Smooth muscle cell (in vitro differentiated cells): ENCODE measurements around the gene GSC. TPM values are rescaled to one million over a fixed set of nuclear protein-coding genes. Genes with fewer than 3 reads are reported as not detected.

ENCODE experiments used
- DNase-seq: peaks from one replicate; lab custom pipeline; 2025; ENCODE audit not compliant: unreplicated experiment; lab: John Stamatoyannopoulos, UW
- H2AFZ ChIP-seq: fragments of 200-600 bp; sonication (generic); 2 replicates; pipeline ENCODE4 v1.6.0; 2016; ENCODE audit warnings: antibody characterized with exemption, low read depth, mild to moderate bottlenecking
- H3F3A ChIP-seq: fragments of 200-600 bp; sonication (generic); 2 replicates; pipeline ENCODE4 v1.6.0; 2017; ENCODE audit warnings: antibody characterized with exemption, low read depth
- H3K27ac ChIP-seq: fragments of 200-600 bp; sonication (generic); 2 replicates; pipeline ENCODE4 v1.5.1; 2016; ENCODE audit warnings: low read depth, mild to moderate bottlenecking
- H3K27me3 ChIP-seq: fragments of 200-600 bp; sonication (generic); 2 replicates; pipeline ENCODE4 v1.6.1; 2016; ENCODE audit warnings: low read depth, mild to moderate bottlenecking
- H3K36me3 ChIP-seq: fragments of 200-600 bp; sonication (generic); 2 replicates; pipeline ENCODE4 v1.5.1; 2016; ENCODE audit warnings: low read depth
- H3K4me1 ChIP-seq: fragments of 200-600 bp; sonication (generic); 2 replicates; pipeline ENCODE4 v1.5.1; 2016; ENCODE audit warnings: low read depth
- H3K4me2 ChIP-seq: fragments of 200-600 bp; sonication (generic); 2 replicates; pipeline ENCODE4 v1.6.0; 2016; ENCODE audit warnings: mild to moderate bottlenecking
- H3K4me3 ChIP-seq: fragments of 200-600 bp; sonication (generic); 2 replicates; pipeline ENCODE4 v1.5.1; 2016; ENCODE audit warnings: mild to moderate bottlenecking
- H3K79me2 ChIP-seq: fragments of 200-600 bp; sonication (generic); 2 replicates; pipeline ENCODE4 v1.6.0; 2016; ENCODE audit warnings: low read depth, mild to moderate bottlenecking
- H3K9ac ChIP-seq: fragments of 200-600 bp; sonication (generic); 2 replicates; pipeline ENCODE4 v1.6.0; 2016; ENCODE audit warnings: low read depth
- H3K9me3 ChIP-seq: fragments of 200-600 bp; sonication (generic); replicated peaks from 2 replicates; pipeline ENCODE4 v1.5.1; 2016; ENCODE audit warnings: low read depth
- H4K20me1 ChIP-seq: fragments of 200-600 bp; sonication (generic); 2 replicates; pipeline ENCODE4 v1.6.0; 2016; ENCODE audit warnings: low read depth
- WGBS: methylation state at CpG from one replicate; pipeline ENCODE4 v1.1.7; 2016; ENCODE audit warnings: low lambda C conversion rate; 5-methylcytosine and 5-hydroxymethylcytosine counted together
- polyA plus RNA-seq: library from polyadenylated mRNA; unstranded; fragments of >200 nt; fragmentation: Nextera tagmentation; extraction: Ambion mirVana; gene quantifications from 2 replicates; pipeline ENCODE4 v1.2.1, GENCODE V29; 2016
- total RNA-seq: library from RNA; depleted of rRNA; stranded (reverse); fragments of >200 nt; gene quantifications from 2 replicates; pipeline ENCODE4 v1.2.3, GENCODE V29; 2014
- TF ChIP-seq, protein P1 (sequence below): fragments of 200-600 bp; sonication (generic); IDR thresholded peaks from 2 replicates; pipeline ENCODE4 v1.5.1; 2017; ENCODE audit warnings: borderline replicate concordance, mild to moderate bottlenecking, antibody characterized with exemption; ENCODE audit not compliant: insufficient read depth, poor library complexity, severe bottlenecking

GSC gene
- total and polyA plus RNA-seq, 2 experiments from 2014 or later: not detected

DNA sequence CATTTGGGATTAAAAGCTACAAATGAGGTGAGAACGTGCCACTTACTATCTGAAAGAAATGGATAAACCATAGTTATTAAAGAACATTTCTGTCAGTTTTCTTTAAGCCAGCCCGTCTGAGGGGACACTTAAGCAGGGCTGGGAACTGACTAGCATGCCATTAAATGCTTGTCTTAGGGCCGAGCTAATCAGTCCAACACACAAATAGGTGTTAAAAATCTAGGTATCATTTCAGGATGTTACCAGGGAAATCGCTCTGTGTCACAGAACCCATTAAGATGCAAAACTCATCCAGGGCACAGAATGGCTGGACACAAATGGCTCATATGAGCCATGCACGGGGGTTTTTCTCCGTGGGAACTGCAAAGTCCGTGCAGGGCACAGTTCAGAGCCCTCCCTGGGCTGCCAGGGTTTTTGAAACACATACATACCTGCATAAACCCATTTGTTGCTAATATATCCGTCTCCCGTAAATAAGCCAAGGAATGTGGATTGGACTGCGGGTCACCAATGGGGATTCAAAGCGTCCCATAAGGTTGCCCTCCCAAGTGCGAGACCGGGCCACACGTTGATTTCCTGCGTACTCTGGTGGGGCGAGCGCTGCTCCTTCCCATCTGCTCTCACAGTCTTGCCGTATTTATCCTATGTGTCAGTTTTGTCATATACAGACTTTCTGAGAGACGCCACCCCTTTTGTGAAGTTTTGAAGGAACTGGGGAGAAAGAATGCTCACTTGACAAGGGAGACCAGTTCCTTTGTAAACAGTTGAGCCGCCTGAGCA lies 5.4 kb upstream of the GSC start:
- Histone ChIP-seq H3K27me3 (peaks cover 95% of the 10 kb centered on the region), H3K4me1 (peaks cover 53% of the 10 kb centered on the region), H3K36me3 (no peaks in the 10 kb centered on the region), H4K20me1 (no peaks in the 10 kb centered on the region), H3F3A (no peaks in the 10 kb centered on the region), H3K27ac (no peak overlapping the region), H3K4me2 (peak overlapping the region; percentile 80), H3K9ac (no peak overlapping the region), H3K4me3 (no peak overlapping the region), H3K9me3 (no peaks in the 10 kb centered on the region), H2AFZ (no peak overlapping the region), H3K79me2 (no peaks in the 10 kb centered on the region)
- WGBS: 4% methylated on average over 20 of the region's 20 CpGs
- TF ChIP-seq, protein P1, sequence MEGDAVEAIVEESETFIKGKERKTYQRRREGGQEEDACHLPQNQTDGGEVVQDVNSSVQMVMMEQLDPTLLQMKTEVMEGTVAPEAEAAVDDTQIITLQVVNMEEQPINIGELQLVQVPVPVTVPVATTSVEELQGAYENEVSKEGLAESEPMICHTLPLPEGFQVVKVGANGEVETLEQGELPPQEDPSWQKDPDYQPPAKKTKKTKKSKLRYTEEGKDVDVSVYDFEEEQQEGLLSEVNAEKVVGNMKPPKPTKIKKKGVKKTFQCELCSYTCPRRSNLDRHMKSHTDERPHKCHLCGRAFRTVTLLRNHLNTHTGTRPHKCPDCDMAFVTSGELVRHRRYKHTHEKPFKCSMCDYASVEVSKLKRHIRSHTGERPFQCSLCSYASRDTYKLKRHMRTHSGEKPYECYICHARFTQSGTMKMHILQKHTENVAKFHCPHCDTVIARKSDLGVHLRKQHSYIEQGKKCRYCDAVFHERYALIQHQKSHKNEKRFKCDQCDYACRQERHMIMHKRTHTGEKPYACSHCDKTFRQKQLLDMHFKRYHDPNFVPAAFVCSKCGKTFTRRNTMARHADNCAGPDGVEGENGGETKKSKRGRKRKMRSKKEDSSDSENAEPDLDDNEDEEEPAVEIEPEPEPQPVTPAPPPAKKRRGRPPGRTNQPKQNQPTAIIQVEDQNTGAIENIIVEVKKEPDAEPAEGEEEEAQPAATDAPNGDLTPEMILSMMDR: no peak
- no peak for DNase-seq

DNA sequence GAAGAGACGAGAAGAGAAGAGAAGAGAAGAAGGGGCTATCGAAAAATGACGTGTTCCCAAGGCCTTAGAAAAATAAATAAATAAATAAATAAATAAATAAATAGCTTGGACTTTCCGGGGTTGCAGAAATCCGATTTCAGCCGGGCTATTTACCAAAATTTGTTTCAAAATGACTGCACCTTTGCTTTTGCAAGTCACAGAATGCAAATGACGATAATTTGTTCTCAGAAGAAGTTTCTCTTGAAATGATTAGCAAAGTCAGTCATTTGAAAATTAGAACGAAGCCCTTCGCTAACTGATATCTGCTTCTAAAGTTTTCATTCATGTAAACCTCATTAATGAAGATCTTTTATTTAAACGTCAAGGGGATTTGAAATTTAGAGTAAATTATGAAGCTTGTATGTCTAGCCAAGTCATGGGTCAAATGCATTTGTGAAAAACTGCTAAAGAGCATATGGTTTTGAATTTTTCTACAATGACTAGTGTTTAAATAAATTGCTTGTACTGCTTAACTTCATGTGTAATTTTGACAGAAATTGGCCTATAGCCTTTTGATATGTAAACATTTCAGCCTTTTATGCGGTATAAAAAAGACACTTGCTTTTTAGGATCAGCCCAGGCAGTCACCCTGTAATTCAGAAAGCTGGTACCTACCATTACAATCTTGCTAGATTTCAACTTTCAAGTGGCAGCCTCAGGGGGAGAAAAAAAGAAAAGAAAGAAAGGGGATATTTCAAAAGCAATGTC lies 4.6 kb upstream of the GSC start:
- TF ChIP-seq, protein P1: no peak
- Histone ChIP-seq H3K79me2 (no peaks in the 10 kb centered on the region), H3K9ac (no peak overlapping the region), H3K27me3 (peaks cover 100% of the 10 kb centered on the region), H3K4me3 (no peak overlapping the region), H4K20me1 (no peaks in the 10 kb centered on the region), H3F3A (no peaks in the 10 kb centered on the region), H3K36me3 (no peaks in the 10 kb centered on the region), H3K4me2 (peak overlapping the region; percentile 15), H3K4me1 (peaks cover 60% of the 10 kb centered on the region), H3K27ac (no peak overlapping the region), H3K9me3 (no peaks in the 10 kb centered on the region), H2AFZ (no peak overlapping the region)
- no peak for DNase-seq
- 9% methylated on average over 11 of the region's 11 CpGs for WGBS

DNA sequence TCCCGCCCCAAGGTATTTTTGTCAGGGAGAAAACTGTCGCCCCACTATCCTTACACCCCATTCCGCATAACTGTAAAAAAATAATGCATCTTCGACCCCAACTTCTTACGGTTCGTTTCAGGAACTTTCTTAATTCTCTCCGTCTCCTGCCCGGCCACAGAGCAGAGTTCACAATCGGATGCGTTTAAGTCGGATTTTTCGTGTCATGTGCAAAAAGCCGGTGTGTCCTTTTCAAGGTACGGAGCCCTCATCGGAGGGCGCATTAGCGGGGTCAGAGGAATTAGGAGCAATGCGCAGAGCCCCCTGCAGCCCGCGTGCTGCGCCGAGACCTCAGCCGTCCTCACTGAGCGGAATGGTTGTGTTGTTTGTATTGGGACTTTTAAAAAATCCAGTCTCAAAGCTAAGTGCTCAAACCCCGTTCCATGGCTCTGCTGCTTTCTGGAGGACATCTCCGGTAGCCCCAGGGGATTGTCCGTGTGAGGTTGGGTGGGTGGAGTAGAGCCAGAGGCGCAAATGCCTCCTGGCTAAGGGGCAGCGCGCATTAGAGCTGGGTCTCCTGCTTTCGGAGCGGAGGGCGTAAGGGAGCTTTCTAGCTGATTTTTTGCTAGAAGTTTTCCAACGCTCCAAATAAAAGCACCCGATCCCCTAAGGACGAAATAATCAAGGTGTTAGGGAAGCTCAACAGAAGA lies 3.9 kb upstream of the GSC start:
- Histone ChIP-seq H2AFZ (no peak overlapping the region), H3K27ac (no peak overlapping the region), H3K9ac (no peak overlapping the region), H3K4me2 (peak overlapping the region; percentile 51), H3F3A (no peaks in the 10 kb centered on the region), H3K27me3 (peaks cover 100% of the 10 kb centered on the region), H4K20me1 (no peaks in the 10 kb centered on the region), H3K36me3 (no peaks in the 10 kb centered on the region), H3K4me1 (peaks cover 66% of the 10 kb centered on the region), H3K79me2 (no peaks in the 10 kb centered on the region), H3K4me3 (no peak overlapping the region), H3K9me3 (no peaks in the 10 kb centered on the region)
- WGBS: 5% methylated on average over 36 of the region's 36 CpGs
- no peak for DNase-seq
- TF ChIP-seq, protein P1: no peak
